GOT3 (cell line): ENCODE measurements around the gene CIZ1.
A peak's percentile ranks its signal among the peaks of the same experiment; 100 is the strongest.

ENCODE experiments used
- DNase-seq: peaks from one replicate; lab custom pipeline; 2025; ENCODE audit warnings: mixed read lengths; lab: John Stamatoyannopoulos, UW

Gene CIZ1

GRCh38 chr9:128162215-128163026, 29.0 kb downstream of the CIZ1 start:
- DNase-seq: peak; percentile 4

- DNase-seq: no peak
These were observed 30.0 kb downstream of the CIZ1 start for GRCh38 chr9:128161215-128161902.

- DNase-seq: no peak
These were observed 30.8 kb downstream of the CIZ1 start for GRCh38 chr9:128160603-128160987.

- peak; percentile 63 for DNase-seq
These were observed 31.4 kb downstream of the CIZ1 start, which contains the start of gene BBLN for GRCh38 chr9:128159784-128160602. Gene BBLN (plus strand): TSS chr9:128160265. CDS start chr9:128160408, 143 bp downstream.

GRCh38 chr9:128159522-128159783, 31.9 kb downstream of the CIZ1 start:
- DNase-seq: no peak

- DNase-seq: no peak
These were observed 35.5 kb downstream of the CIZ1 start for GRCh38 chr9:128155736-128156500.

GRCh38 chr9:128153947-128154695, 37.3 kb downstream of the CIZ1 start:
- DNase-seq: no peak

GRCh38 chr9:128153060-128153946, 38.1 kb downstream of the CIZ1 start:
- DNase-seq: no peak

- no peak for DNase-seq
These were observed 39.0 kb downstream of the CIZ1 start for GRCh38 chr9:128152133-128153059.

- DNase-seq: no peak
These were observed 39.9 kb downstream of the CIZ1 start for GRCh38 chr9:128151309-128152132.

- no peak for DNase-seq
These were observed 40.6 kb downstream of the CIZ1 start for GRCh38 chr9:128150594-128151308.

GRCh38 chr9:128149951-128150593, 41.3 kb downstream of the CIZ1 start:
- no peak for DNase-seq

- no peak for DNase-seq
These were observed 42.2 kb downstream of the CIZ1 start, which contains the start of gene LCN2 for GRCh38 chr9:128149001-128149701. Gene LCN2 (plus strand): TSS chr9:128149453. CDS start chr9:128149526, 73 bp downstream.

- no peak for DNase-seq
These were observed 42.8 kb downstream of the CIZ1 start for GRCh38 chr9:128148509-128149000.

GRCh38 chr9:128146591-128147120, 44.7 kb downstream of the CIZ1 start:
- no peak for DNase-seq

- DNase-seq: no peak
These were observed 45.4 kb downstream of the CIZ1 start for GRCh38 chr9:128145951-128146351.
